Measurements from ENCODE around the gene GRAP.

Gene GRAP

GRCh38 chr17:19012171-19013080, 34.3 kb downstream of the GRAP start:
- no peak overlapping the region for H3K4me3 ChIP-seq (ENCODE audit: low read depth, low read length)
- H3K4me1 ChIP-seq = no peaks in the 10 kb centered on the region

GRCh38 chr17:19011581-19011980, 35.2 kb downstream of the GRAP start:
- Histone ChIP-seq H3K9me3 (no peaks in the 10 kb centered on the region), H3K4me1 (no peaks in the 10 kb centered on the region), H3K36me3 (no peaks in the 10 kb centered on the region), H3K4me3 (ENCODE audit: low read depth, low read length) (no peak overlapping the region), H3K27me3 (no peaks in the 10 kb centered on the region)
- no peak for TF ChIP-seq CTCF (IDR thresholded peaks at IDR 0.05; ENCODE audit: low read depth, low read length)
- no peak for DNase-seq

More at GRCh38 chr17:19012171-19013080, 34.3 kb downstream of the GRAP start:
- no peaks in the 10 kb centered on the region for H3K9me3 ChIP-seq
- TF ChIP-seq CTCF (IDR thresholded peaks at IDR 0.05; ENCODE audit: low read depth, low read length) = no peak
- no peaks in the 10 kb centered on the region for H3K27me3 ChIP-seq
- no peak for DNase-seq
- H3K36me3 ChIP-seq = no peaks in the 10 kb centered on the region

- H3K27me3 ChIP-seq = no peaks in the 10 kb centered on the region
- no peak for DNase-seq
- no peak overlapping the region for H3K4me3 ChIP-seq (ENCODE audit: low read depth, low read length)
- H3K36me3 ChIP-seq = no peaks in the 10 kb centered on the region
- H3K9me3 ChIP-seq = no peaks in the 10 kb centered on the region
- H3K4me1 ChIP-seq = no peaks in the 10 kb centered on the region
- no peak for TF ChIP-seq CTCF (IDR thresholded peaks at IDR 0.05; ENCODE audit: low read depth, low read length)
Observed at GRCh38 chr17:19010729-19011505, 35.8 kb downstream of the GRAP start.

- Histone ChIP-seq H3K27me3 (no peaks in the 10 kb centered on the region), H3K4me3 (ENCODE audit: low read depth, low read length) (no peak overlapping the region), H3K4me1 (no peaks in the 10 kb centered on the region), H3K36me3 (no peaks in the 10 kb centered on the region), H3K9me3 (no peaks in the 10 kb centered on the region)
- no peak for DNase-seq
- TF ChIP-seq CTCF (IDR thresholded peaks at IDR 0.05; ENCODE audit: low read depth, low read length) = no peak
Observed at GRCh38 chr17:19009970-19010369, 36.8 kb downstream of the GRAP start.

GRCh38 chr17:19006698-19007097, 40.1 kb downstream of the GRAP start:
- H3K36me3 ChIP-seq = no peaks in the 10 kb centered on the region
- no peak for TF ChIP-seq CTCF (IDR thresholded peaks at IDR 0.05; ENCODE audit: low read depth, low read length)
- H3K27me3 ChIP-seq = no peaks in the 10 kb centered on the region
- no peaks in the 10 kb centered on the region for H3K9me3 ChIP-seq
- no peak for DNase-seq
- no peak overlapping the region for H3K4me3 ChIP-seq (ENCODE audit: low read depth, low read length)
- H3K4me1 ChIP-seq = no peaks in the 10 kb centered on the region
